Cortex of kidney (tissue), 1 donor: ENCODE results near the gene MITF.

Source experiments
- DNase-seq: peaks from one replicate; lab custom pipeline; 2025; lab: John Stamatoyannopoulos, UW

Gene MITF

GRCh38 chr3:69755795-69756194, 16.5 kb downstream of the MITF start:
- no peak for DNase-seq

DNA sequence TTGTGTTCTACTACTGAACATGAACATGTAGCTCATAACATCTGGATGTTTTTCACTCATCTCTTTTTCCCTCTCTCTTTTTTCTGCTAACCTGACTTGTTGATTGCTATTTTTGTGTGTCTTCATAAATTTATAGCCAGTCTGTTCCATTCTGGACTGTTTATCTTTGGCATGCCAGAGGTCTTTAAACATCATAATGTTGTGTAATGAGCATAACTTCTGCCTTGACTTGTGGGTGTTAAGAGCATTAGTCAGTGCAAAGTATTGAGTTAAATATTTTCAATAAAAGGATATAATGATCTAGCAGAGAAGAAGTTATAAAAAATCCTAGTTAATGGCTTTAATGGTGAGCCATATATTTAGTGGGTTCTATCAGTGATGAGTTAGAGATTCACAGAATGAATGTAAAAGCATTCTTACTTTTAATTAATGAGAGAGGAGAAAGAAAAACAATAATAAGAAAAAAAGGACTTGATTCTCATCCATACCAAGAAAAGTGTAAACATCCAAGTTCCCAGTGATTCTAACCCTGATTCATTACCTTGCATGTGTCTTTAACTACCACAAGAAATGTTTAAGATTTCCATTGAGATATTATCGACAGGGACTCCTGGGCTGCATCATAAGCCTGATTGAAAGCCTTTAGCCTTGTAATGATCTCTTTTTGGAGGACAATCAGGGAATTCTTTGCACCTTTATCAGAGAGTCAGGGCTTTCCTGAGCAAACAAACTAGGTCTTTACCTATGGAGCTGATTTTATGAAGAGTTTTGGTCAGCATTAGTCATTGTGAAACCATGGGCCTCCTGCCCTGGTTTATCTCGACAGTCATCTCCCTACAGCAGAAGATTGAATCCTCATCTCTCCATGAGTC, 22.9 kb downstream of the MITF start:
- DNase-seq: no peak

DNA sequence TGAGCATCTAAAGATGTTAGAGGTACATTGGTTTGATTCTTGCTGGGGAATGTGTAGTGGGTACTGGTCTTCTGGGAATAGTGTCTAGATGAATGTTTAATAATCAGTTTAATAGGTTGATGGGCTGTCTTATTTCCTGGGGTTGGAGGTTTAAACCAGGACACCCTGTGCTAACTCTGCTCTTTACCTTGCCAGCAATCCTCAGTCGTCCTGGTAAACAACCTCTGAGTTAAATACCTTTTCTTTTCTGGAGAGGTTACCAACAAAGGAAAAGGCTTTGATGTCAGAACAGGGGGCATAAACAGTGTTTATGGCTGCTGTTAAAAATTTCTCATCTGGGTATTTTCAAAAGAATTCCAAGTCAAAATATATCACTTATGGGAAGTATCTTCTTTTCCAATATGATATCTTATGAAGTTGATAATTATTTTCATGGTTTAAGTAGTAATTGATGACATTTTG, 23.5 kb downstream of the MITF start:
- no peak for DNase-seq

DNA sequence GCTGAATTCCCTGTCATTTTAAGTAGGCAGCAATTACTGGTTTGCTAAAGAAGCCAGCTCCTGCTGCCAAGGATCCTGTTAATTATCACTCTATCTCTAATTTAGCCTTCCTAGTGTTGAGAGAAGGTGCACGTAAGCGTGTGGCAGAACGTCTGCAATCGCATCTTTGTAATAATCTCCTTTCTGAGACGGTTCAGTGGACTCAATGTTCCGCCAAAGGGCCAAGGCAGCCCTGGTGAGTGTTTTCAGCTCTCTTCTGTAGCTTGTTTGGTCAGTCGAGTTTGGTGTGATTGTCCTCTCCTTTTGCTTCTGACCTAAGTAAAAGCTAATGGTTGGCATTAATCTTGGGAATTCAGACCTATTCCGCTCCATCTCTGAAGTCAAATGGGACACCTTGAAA, 24.2 kb downstream of the MITF start:
- DNase-seq: no peak

GRCh38 chr3:69764121-69764741, 25.0 kb downstream of the MITF start:
- DNase-seq: no peak

- no peak for DNase-seq
Observed at GRCh38 chr3:69764861-69765260, 25.6 kb downstream of the MITF start.

GRCh38 chr3:69766638-69767037, 27.4 kb downstream of the MITF start:
- no peak for DNase-seq

DNA sequence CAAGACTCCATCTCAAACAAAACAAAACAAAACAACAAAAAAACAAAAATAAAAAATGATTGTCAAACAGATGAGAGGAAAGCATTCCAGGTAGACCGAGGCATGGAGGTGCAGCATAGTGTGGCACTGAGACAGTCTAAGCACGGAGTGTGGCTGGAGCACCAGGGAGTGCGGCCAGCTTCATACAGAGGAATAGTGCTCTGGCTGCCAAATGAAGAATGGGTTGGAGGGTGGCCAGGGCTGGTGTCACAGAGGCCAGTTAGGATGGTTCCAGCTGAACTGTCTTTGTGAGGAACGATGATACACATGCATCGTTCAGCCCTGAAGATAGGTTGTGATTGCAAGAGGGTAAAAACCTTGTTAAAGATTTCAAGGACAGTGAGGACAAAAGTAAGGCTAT, 28.3 kb downstream of the MITF start:
- DNase-seq: no peak

DNA sequence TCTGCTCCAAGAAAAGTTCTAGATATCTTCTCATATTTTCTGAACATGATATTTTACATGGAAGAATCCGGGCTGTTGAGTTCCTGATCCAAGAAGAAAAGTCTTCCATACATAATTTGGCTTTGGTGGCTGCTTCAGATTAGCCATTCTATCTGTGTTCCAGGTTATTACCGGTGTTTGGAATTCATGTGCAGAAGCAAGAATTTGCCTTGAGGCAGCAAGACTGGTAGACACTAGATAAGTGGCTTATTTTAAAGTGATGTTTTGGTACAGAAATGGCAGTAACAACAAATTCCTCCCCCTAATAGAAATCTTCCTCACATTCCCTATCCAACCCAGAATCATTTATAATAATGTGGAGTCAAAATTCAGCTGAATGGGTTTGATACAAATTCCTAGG, 29.2 kb downstream of the MITF start:
- no peak for DNase-seq

- no peak for DNase-seq
Observed at GRCh38 chr3:69770219-69770618, 31.0 kb downstream of the MITF start.

- no peak for DNase-seq
Observed at GRCh38 chr3:69770976-69771634, 31.8 kb downstream of the MITF start.

- no peak for DNase-seq
Observed at GRCh38 chr3:69772152-69772867, 33.0 kb downstream of the MITF start.

DNA sequence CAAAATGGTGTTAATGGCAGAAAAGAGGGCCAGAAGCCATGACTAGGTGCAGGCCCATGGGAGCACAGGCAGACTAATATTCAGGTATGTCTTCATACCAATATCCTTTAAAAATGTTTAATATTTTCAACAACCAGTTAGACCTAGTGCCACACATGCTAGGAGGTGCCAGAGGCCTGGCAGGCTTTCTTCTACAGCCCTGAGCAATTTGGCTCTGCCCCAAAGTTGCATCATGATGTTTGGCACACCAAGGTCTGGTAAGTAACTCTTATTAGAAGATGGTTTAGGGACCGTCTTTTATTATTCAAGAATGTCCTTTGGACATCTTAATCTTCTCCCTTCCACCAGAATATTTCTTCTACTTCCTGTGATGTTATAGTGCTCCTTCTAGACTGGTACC, 34.8 kb downstream of the MITF start:
- DNase-seq: no peak

GRCh38 chr3:69775751-69776150, 36.5 kb downstream of the MITF start:
- no peak for DNase-seq

DNA sequence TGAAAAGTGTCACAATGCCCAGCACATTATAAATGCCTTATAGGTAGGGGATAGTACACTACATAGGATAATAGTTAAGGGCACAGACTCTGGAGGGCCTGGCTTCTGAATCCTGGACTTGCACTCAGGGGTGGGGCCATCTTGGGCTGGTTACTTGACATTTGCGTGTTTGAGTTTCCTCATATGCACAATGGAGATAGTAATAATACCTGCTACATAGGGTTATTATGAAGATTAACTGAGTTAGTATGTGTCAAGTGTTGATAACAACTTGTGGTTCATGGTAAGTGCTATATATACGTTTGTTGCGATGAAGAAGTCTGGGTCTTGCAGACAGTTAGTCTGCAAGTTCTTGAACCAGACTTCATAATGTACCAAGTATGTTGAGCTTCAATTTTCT, 37.0 kb downstream of the MITF start:
- no peak for DNase-seq

GRCh38 chr3:69776920-69777581, 37.8 kb downstream of the MITF start:
- no peak for DNase-seq

DNA sequence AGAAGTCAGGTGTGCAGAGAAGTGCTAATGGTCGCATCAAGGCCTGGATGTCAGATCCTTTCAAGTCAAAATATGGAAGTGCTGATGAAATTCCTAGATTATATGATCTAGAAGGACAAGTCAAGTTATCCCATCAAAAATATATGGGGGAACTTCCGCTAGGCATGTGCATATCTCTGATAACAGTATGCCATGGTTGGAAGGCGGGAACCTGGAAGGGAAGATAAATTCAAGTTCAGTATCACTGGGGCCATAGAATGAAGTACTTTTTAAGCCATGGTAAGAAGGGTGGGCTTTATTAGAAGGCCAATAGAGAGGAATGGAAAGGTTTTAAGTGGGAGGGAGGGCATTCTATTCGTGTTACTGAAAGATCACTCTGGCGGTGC, 38.3 kb downstream of the MITF start:
- no peak for DNase-seq

DNA sequence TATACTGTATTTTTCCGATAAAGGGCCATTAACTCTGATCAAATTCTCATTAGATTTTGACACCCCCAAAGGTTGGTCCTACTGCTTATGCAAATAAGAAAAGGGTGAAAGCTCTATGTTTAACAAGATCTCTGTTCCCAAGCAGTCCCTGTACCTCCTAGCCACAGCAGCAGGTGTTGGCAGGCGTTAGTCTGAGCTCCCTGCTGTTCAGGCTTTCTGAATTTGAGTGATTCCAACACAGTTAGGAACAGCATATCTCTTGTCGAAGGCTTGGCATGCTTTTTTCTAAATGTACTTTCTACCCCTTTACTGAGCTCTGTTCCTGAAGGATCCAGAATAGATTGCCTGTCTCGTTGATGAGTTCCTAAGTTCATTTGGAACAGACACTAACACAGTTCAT, 42.3 kb downstream of the MITF start:
- DNase-seq: no peak

- no peak for DNase-seq
Observed at GRCh38 chr3:69784954-69785514, 45.8 kb downstream of the MITF start.

GRCh38 chr3:69785769-69786320, 46.6 kb downstream of the MITF start:
- no peak for DNase-seq

DNA sequence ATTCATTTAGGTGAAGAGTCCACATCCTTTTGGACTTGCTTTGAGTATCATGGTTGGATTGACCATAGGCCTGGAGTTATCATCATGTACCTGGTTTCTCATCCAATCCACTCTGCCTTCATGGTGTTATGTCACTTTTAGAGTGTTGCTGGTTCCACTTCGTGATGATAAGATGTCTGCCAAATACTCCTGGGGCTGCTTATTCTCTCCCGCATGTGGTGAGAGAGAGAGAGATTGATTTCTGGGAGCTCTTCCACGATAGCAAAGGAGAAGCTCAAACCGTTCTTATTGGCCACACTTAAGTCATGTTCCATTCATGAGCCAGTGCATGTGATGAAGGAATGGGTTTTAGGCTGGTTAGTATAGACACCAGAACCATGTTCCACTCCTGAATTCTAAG, 47.6 kb downstream of the MITF start:
- DNase-seq: no peak
